HepG2 (cell line): ENCODE data around the gene FNDC3B. TPM values are rescaled to one million over a fixed set of nuclear protein-coding genes. Genes with fewer than 3 reads are reported as not detected.

ENCODE experiments used
- ATAC-seq: fragments of 200-7000 bp; cut with Tn5 transposase; 3 replicates; pipeline ENCODE4 v1.9.1; 2020; ENCODE audit warnings: mild to moderate bottlenecking, moderate library complexity
- BruUV-seq: library from RNA; stranded (reverse); fragments of 400-500 nt; replicated peaks from 2 replicates; lab custom pipeline; 2021; lab: Mats Ljungman, UMichigan
- CTCF ChIA-PET: fragments of 300-600 bp; formaldehyde crosslinking; extraction: SDS; loops from one replicate; lab custom pipeline; 2021; ENCODE audit warnings: low total read pairs, inconsistent platforms, low intra/inter-chr PET ratio; lab: Yijun Ruan, JAX
- POLR2A ChIA-PET: fragments of 350-600 bp; sonication (Branson Sonifier 250); formaldehyde crosslinking; loops from one replicate; lab custom pipeline; 2020; ENCODE audit warnings: antibody characterized with exemption, inconsistent platforms; lab: Yijun Ruan, JAX
- DNase-seq: peaks from one replicate; pipeline ENCODE4 v3.0.0-alpha.2; 2015; ENCODE audit warnings: low spot score
- FAIRE-seq: peaks from 3 replicates; lab custom pipeline; 2011; peaks lifted over from hg19 to GRCh38; lab: Jason Lieb, UNC
- H2AFZ ChIP-seq: one replicate; pipeline ENCODE4 v1.6.1; 2011; ENCODE audit warnings: low read length, inconsistent platforms
- H3K27ac ChIP-seq: fragments of 300-600 bp; 3 replicates; pipeline ENCODE4 v1.8.0; 2011; ENCODE audit warnings: mixed run types, mild to moderate bottlenecking, mixed read lengths, low read length, inconsistent platforms; ENCODE audit not compliant: insufficient read depth; ENCODE audit errors: extremely low read length
- H3K27me3 ChIP-seq, 2 experiments: fragments of 200-600 bp in 1 of 2; 2 replicates in 1 of 2; 3 replicates in 1 of 2; pipeline versions ENCODE4 v1.6.0 to v1.8.0; 2011; ENCODE audit warnings: low read length in 2 of 2, mild to moderate bottlenecking in 2 of 2, moderate library complexity in 2 of 2, inconsistent platforms in 1 of 2; ENCODE audit not compliant: insufficient read depth in 2 of 2, control insufficient read depth in 1 of 2
- H3K36me3 ChIP-seq, 2 experiments: fragments of 200-600 bp in 1 of 2; replicated peaks in 1 of 2; 2 replicates in 1 of 2; 3 replicates in 1 of 2; pipeline versions ENCODE4 v1.5.1 to v1.8.0; 2011; ENCODE audit warnings: low read length in 2 of 2, inconsistent platforms in 1 of 2; ENCODE audit not compliant: insufficient read depth in 2 of 2, control insufficient read depth in 1 of 2
- H3K4me1 ChIP-seq: 2 replicates; pipeline ENCODE4 v1.5.1; 2012; ENCODE audit warnings: low read length, inconsistent platforms; ENCODE audit not compliant: insufficient read depth
- H3K4me2 ChIP-seq: 2 replicates; pipeline ENCODE4 v1.6.0; 2011; ENCODE audit warnings: low read depth, low read length, inconsistent platforms
- H3K4me3 ChIP-seq, 3 experiments: fragments of 200-600 bp in 1 of 3; sonication (generic), shearing (Covaris generic) in 1 of 3; replicated peaks in 1 of 3; 2 replicates each; pipeline ENCODE4 v1.5.1; 2011 to 2016; ENCODE audit warnings: low read length in 3 of 3, inconsistent platforms in 2 of 3, low read depth in 2 of 3, mild to moderate bottlenecking in 2 of 3, control low read depth in 1 of 3, mixed read lengths in 1 of 3; ENCODE audit not compliant: insufficient read depth in 1 of 3
- H3K79me2 ChIP-seq: one replicate; pipeline ENCODE4 v1.6.1; 2011; ENCODE audit warnings: low read length, inconsistent platforms; ENCODE audit not compliant: insufficient read depth
- H3K9ac ChIP-seq: 2 replicates; pipeline ENCODE4 v1.6.0; 2011; ENCODE audit warnings: mild to moderate bottlenecking, low read depth, low read length, inconsistent platforms; ENCODE audit not compliant: insufficient read depth
- H3K9me3 ChIP-seq: 2 replicates; pipeline ENCODE4 v1.5.1; 2012; ENCODE audit warnings: mild to moderate bottlenecking, low read length
- H4K20me1 ChIP-seq: 2 replicates; pipeline ENCODE4 v1.6.0; 2011; ENCODE audit warnings: inconsistent platforms, mild to moderate bottlenecking, low read length, moderate library complexity; ENCODE audit not compliant: insufficient read depth
- ATRX ChIP-seq: sonication (generic); formaldehyde crosslinking; IDR thresholded peaks from 2 replicates; pipeline ENCODE4 v1.4.0; 2020; ENCODE audit warnings: missing genetic modification reagents, borderline replicate concordance
- GABPA ChIP-seq, 2 experiments: IDR thresholded peaks; 2 replicates each; pipeline ENCODE4 v1.6.1; 2011 to 2016; ENCODE audit warnings: low read depth in 2 of 2, low read length in 1 of 2, missing biosample characterization in 1 of 2, missing genetic modification characterization in 1 of 2
- KDM6A ChIP-seq: IDR thresholded peaks from 2 replicates; pipeline ENCODE4 v1.6.1; 2016; ENCODE audit warnings: low read depth
- NR3C1 ChIP-seq: sonication (generic); formaldehyde crosslinking; IDR thresholded peaks from 2 replicates; pipeline ENCODE4 v1.4.0; 2020; ENCODE audit warnings: missing genetic modification reagents
- POLR2AphosphoS5 ChIP-seq: IDR thresholded peaks from 2 replicates; pipeline ENCODE4 v1.6.1; 2012; ENCODE audit warnings: low read depth, low read length
- RBM22 ChIP-seq: fragments of 200-400 bp; formaldehyde crosslinking; optimal IDR thresholded peaks from 2 replicates; pipeline ENCODE3; 2017; ENCODE audit warnings: mild to moderate bottlenecking, low read length, moderate library complexity
- TERF1 ChIP-seq: sonication (generic); formaldehyde crosslinking; IDR thresholded peaks from 2 replicates; pipeline ENCODE4 v1.8.0; 2022; ENCODE audit warnings: mild to moderate bottlenecking, missing genetic modification reagents, moderate library complexity
- TSC22D2 ChIP-seq: sonication (generic); formaldehyde crosslinking; IDR thresholded peaks from 2 replicates; pipeline ENCODE4 v1.5.1; 2020; ENCODE audit warnings: missing genetic modification reagents, mild to moderate bottlenecking, borderline replicate concordance
- WGBS: methylation state at CpG from one replicate; pipeline ENCODE4 v1.1.6; 2017; ENCODE audit warnings: low lambda C conversion rate; 5-methylcytosine and 5-hydroxymethylcytosine counted together
- in situ Hi-C: cut with HindIII; loops from 2 replicates; pipeline ENCODE4 v1.10.0; 2017; ENCODE audit warnings: low pct_unique_long_range_greater_than_20kb; ENCODE audit not compliant: extremely low pct_ligation_motif_present
- intact Hi-C: fragments of 100-400 bp; cut with micrococcal nuclease; formaldehyde crosslinking; loops from one replicate; pipeline ENCODE4 v1.10.0; 2022; ENCODE audit not compliant: unreplicated experiment
- polyA plus RNA-seq, 8 experiments: library from polyadenylated mRNA; depleted of rRNA in 3 of 8; stranded (reverse) in 7 of 8; unstranded in 1 of 8; fragments of >200 nt; fragmentation: Illumina TruSeq in 4 of 8; extraction: Trizol in 4 of 8; gene quantifications; 2 replicates each; pipeline versions ENCODE4 v1.2.1 to v1.2.3, GENCODE V29; 2011 to 2016; ENCODE audit warnings: low read depth in 4 of 8, missing spikeins in 1 of 8, mixed read lengths in 1 of 8; ENCODE audit not compliant: insufficient read depth in 1 of 8
- total RNA-seq, 5 experiments: library from RNA; depleted of rRNA; stranded (reverse); fragments of >200 nt; fragmentation: Illumina TruSeq; extraction: Trizol; gene quantifications; 2 replicates each; pipeline ENCODE4 v1.2.3, GENCODE V29; 2016; ENCODE audit warnings: low read depth in 1 of 5
- TF ChIP-seq, protein P1 (sequence below): sonication (generic); formaldehyde crosslinking; IDR thresholded peaks from 2 replicates; pipeline ENCODE4 v1.8.1; 2022; ENCODE audit warnings: mild to moderate bottlenecking, missing genetic modification reagents
- TF ChIP-seq, protein P2 (sequence below): sonication (generic); formaldehyde crosslinking; IDR thresholded peaks from 2 replicates; pipeline ENCODE4 v1.5.1; 2020; ENCODE audit warnings: missing genetic modification reagents, mild to moderate bottlenecking, borderline replicate concordance

The FNDC3B gene
- total and polyA plus RNA-seq, 2 of the 13 experiments (the other 11 are each of a cell fraction or from before 2014, with no cell fraction given): 74.8 to 103 TPM

DNA sequence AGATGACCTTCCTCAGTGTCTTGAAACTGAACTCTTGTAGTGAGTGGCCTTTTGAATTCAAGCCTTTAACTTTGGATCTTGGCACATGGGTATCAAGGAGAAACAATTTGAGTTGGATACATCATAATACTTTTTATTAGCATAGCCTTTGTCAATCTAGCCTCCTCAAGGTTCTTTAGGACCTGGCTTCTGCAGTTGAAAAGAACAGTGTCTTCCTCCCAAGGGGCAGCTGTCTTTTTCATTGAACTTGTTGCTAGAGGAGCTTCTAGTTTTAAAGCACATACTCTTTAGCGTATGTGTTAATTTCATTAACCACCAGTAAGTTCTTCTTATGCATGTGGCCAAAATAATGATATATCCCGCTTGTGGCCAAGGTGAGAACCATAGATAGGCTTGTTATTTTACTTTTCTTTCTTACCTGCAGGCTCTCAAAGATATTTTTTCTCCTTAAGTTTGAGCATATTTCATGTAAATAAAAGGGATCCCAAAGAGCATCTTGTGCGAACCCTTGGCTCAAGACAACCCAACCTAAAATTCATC, 325.7 kb downstream of the FNDC3B start:
- WGBS: over 99% methylated on average over 3 of the region's 3 CpGs

More for the DNA sequence above, 325.7 kb downstream of the FNDC3B start:
- intact Hi-C loops: no loop called here
- Histone ChIP-seq H3K9ac (no peak overlapping the region), H4K20me1 (peaks cover 22% of the 10 kb centered on the region), H3K36me3 (peaks cover 34 to 92% of the 10 kb centered on the region in 2 experiments), H3K79me2 (no peaks in the 10 kb centered on the region), H3K27ac (no peak overlapping the region), H3K4me3 (no peak overlapping the region), H3K27me3 (no peaks in the 10 kb centered on the region), H3K9me3 (no peaks in the 10 kb centered on the region), H2AFZ (no peak overlapping the region), H3K4me2 (no peak overlapping the region), H3K4me1 (no peaks in the 10 kb centered on the region)
- no TSS peak for BruUV-seq
- ATAC-seq: no peak
- ChIA-PET POLR2A (no interaction called here), CTCF (no interaction called here)
- no peak for DNase-seq
- no peak for TF ChIP-seq TERF1 (CRISPR knock-in tag)
- TF ChIP-seq, protein P1, sequence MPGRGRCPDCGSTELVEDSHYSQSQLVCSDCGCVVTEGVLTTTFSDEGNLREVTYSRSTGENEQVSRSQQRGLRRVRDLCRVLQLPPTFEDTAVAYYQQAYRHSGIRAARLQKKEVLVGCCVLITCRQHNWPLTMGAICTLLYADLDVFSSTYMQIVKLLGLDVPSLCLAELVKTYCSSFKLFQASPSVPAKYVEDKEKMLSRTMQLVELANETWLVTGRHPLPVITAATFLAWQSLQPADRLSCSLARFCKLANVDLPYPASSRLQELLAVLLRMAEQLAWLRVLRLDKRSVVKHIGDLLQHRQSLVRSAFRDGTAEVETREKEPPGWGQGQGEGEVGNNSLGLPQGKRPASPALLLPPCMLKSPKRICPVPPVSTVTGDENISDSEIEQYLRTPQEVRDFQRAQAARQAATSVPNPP (CRISPR knock-in tag): no peak
- no peak for TF ChIP-seq NR3C1 (CRISPR knock-in tag)
- no peak for TF ChIP-seq KDM6A (CRISPR knock-in tag)
- 0 out of 2 replicates have a peak, but pooled peaks have one; percentile 11 for TF ChIP-seq POLR2AphosphoS5
- TF ChIP-seq, protein P2, sequence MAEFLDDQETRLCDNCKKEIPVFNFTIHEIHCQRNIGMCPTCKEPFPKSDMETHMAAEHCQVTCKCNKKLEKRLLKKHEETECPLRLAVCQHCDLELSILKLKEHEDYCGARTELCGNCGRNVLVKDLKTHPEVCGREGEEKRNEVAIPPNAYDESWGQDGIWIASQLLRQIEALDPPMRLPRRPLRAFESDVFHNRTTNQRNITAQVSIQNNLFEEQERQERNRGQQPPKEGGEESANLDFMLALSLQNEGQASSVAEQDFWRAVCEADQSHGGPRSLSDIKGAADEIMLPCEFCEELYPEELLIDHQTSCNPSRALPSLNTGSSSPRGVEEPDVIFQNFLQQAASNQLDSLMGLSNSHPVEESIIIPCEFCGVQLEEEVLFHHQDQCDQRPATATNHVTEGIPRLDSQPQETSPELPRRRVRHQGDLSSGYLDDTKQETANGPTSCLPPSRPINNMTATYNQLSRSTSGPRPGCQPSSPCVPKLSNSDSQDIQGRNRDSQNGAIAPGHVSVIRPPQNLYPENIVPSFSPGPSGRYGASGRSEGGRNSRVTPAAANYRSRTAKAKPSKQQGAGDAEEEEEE: no peak
- no peak for TF ChIP-seq TSC22D2 (CRISPR knock-in tag)
- no peak for TF ChIP-seq ATRX
- peak; percentile 93 for TF ChIP-seq RBM22
- no peak for TF ChIP-seq GABPA (IDR thresholded peaks at IDR 0.05; ENCODE audit: low read depth, low read length)
- no peak for TF ChIP-seq GABPA (CRISPR knock-in tag; IDR thresholded peaks at IDR 0.05; ENCODE audit: low read depth)
- in situ Hi-C loops: no loop called here
- no peak for FAIRE-seq
